Frontal cortex (tissue), 4 donors: ENCODE data around the gene NOSTRIN. TPM values are rescaled to one million over a fixed set of nuclear protein-coding genes. Genes with fewer than 3 reads are reported as not detected.
"Not testable (repeated sequence)": the region's sequence is repeated elsewhere in the genome, so short reads cannot be mapped to it uniquely, and the experiment has no call there.

Source experiments
- DNase-seq, 2 donors: peaks; one replicate each; pipeline ENCODE4 v3.0.0; 2012; ENCODE audit warnings: low spot score in 2 of 2
- FAIRE-seq: peaks from 2 replicates; lab custom pipeline; 2012; peaks lifted over from hg19 to GRCh38; lab: Jason Lieb, UNC
- total RNA-seq: library from RNA; depleted of rRNA; stranded (reverse); fragments of >200 nt; gene quantifications from one replicate; pipeline ENCODE4 v1.2.3, GENCODE V29; 2014
- donor health status: control.
- donor health status: control.
- donor health status: control.

Gene NOSTRIN, protein sequence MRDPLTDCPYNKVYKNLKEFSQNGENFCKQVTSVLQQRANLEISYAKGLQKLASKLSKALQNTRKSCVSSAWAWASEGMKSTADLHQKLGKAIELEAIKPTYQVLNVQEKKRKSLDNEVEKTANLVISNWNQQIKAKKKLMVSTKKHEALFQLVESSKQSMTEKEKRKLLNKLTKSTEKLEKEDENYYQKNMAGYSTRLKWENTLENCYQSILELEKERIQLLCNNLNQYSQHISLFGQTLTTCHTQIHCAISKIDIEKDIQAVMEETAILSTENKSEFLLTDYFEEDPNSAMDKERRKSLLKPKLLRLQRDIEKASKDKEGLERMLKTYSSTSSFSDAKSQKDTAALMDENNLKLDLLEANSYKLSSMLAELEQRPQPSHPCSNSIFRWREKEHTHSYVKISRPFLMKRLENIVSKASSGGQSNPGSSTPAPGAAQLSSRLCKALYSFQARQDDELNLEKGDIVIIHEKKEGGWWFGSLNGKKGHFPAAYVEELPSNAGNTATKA
- 2.9 TPM for total RNA-seq

DNA sequence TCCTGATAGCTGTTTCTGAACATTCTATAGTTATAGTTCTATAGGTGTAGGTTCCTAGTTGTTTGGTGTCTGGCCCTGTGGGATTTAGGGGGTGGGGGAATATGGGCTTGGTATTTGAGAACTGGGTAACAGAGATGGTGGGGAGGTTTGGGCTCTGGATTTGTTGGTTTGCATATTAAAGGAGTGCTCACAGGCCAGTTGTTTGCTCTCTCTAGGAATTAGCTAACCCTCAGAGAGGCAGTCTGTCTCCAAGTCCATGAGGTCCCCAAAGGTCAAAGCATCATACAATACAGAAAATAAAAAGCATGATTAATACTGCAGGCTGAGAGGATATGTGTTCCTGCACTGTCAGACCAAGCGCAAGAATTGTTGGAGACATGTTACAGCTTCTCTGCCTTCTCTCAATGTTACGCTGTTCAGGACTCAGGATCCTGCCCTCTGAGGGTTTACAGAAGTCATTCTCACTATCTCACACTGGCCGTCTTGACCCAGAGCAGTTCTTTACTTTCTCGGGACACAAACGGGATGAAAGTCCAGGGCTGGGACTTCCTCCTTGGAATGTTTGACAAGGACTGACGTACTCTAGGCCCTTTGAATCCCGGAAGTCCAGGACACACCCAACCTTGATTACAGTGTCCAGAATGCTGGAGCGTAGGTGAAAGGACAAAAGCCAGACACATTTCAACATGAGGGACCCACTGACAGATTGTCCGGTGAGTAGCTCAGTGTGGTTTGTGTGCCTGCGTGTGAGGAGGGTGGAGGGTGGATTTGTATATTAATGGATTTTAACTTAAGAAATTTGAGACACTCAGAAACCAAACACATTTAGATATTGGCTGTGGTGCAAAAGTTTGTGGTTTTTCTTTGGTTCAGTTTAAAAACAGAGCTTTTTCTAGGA lies at the start of gene NOSTRIN:
Gene NOSTRIN, plus strand, starts transcription at position 677 of the 898 bp plus-strand sequence. Its CDS starts 10 bp downstream, at position 687.
- no peak for DNase-seq
- FAIRE-seq, result no peak

DNA sequence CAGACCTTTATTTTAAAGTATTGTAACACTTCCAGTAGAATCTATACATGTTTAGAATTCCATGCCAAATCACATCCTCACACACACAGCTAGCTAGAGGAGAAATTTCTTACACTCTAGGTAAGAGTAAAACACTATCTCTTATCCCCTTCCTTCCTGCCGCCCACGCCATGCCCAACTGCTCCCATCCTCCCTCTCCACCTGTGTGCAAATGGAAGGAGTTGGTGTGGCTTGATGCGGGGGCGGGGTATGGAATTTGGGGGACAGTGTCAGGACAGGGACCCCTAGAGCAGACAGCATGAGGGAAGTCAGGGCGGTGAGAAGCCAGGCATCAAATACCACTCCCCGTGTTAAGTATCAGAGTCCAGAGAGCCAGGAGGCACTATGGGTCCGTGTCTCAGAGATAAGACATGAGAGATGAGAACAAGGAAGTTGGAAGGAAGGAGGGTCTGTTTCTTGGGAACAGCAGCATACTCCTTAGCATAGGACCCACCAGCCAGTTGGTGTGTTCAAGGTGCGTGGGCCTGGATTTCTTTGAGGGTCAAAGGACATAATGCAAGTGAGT lies 48.6 kb upstream of the NOSTRIN start:
- DNase-seq, result no peak
- FAIRE-seq, result no peak

DNA sequence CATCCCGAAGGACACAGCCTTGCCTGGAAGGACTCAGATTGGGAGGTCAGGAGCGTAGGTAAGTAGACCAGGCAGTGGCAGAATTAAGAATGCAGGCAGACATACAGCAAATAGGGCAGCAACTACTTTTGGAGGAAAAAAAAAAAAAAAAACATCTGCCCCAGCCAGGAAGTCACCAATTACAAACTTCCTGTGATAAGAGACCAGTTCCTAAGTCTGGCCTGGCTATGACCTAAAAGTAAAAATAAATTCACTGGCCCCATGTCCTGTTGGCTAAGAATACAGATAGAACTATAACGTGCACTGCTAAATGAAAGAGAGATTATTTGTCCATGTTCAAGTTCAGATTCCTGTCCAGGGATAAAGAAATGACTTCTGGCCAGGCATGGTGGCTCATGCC lies 45.2 kb upstream of the NOSTRIN start:
- FAIRE-seq (no peak), DNase-seq (no peak)

DNA sequence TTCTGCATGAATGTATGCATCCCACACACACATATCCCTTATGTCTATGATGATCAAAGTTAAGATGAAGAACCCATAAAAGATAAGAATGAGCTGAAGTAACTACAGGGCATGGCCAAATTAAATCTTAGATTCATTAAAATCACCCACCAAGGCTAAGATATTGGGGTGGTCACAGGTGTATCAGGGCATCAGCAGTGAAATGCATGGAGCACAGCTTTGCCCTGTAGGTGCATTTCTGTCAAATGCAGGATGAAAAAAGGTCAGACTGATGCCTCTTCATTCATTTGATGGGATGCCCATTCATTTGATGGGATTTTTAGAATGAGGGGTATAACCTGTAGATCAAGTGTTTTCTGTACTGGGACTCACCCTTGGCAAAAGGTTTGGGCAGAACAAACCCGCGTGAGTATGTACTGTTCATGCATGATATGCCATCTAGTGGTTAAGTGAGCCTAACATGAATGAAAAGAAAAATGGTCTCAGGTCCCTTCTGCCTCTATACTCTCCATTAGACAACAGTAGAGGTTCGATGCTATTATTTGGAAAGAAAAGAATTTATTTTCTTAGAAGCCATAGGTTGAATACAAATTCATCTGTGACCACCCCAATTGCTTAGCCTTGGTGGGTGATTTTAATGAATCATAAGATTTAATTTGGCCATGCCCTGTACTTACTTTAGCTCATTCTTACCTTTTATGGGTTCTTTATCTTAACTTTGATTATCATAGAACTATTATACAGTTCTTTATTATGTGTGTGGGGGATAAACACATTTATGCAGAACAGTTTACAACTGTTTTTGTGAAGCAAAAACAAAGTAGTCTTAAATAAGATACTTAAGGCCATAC lies 43.2 kb upstream of the NOSTRIN start:
- no peak for FAIRE-seq

DNA sequence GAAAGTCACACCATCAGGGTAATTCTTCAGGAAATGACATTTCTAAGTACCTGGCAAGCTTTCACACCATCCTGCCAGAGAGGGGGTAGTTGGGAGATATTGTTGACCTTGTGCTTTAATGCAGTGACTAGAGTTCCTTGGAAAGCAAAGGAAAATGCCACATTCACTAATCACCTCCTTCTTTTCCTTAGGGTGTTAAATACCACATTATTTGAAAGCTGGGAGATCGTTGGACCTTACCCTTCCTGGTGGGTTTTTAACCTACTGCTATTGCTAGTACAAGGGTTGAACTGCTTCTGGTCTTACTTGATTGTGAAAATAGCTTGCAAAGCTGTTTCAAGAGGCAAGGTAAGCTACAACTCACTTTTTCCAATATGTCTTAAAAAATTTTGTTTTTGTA lies 37.0 kb upstream of the NOSTRIN start:
- FAIRE-seq (no peak), DNase-seq (no peak)

More for the DNA sequence above, 43.2 kb upstream of the NOSTRIN start:
- DNase-seq, result peak in 1 of 2 donors; percentile 35

DNA sequence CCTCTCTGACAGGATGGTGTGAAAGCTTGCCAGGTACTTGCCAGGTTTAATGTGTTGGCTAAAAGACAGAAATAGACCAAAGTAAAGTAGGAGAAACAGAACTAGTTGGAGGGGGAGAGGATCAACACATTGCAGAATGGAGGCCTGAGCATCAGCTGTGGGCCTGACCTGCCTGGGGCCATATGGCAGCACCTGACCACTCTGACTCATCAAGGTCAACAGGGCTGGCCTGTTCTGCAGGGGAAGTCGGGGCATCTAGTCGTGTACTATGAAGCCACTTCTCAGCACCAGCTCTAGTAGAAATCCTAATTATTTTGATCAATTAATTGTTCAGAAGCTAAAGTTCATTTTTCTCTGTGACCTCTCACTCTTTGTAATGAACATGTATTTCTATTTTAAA lies 35.8 kb upstream of the NOSTRIN start:
- DNase-seq (no peak), FAIRE-seq (no peak)

DNA sequence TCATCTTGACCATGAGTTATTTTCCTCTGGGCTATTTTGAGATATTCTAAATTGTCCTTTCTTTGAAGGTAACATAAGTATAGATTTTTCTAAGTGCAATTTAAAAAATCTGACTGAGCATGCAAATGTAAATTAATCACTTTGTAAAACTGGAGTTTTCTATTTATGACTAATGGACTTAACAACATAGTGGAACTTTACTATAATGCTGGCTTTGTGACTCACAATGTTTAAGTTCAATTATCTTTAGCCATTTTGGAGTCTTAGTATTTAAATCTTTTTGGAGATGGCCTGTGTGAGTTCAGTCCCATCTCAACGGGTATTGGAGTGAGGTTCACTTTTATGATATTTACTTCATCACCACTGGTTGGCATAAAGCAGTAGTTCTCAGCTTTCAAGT lies 35.2 kb upstream of the NOSTRIN start:
- FAIRE-seq, result no peak
- DNase-seq, result no peak

DNA sequence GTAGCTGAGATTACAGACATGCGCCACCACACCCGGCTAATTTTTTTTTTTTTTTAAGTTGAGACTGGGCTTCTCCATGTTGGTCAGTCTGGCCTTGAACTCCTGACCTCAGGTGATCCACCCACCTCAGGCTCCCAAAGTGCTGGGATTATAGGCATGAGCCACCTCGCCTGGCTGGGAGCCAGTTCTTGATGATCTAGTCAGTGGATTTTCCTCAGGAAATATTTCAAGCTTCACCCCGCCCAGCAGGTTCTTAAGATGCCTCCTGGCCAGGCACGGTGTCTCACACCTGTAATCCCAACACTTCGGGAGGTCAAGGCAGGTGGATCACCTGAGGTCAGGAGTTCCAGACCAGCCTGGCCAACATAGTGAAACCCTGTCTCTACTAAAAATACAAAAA lies 34.1 kb upstream of the NOSTRIN start:
- not testable (repeated sequence) for FAIRE-seq

DNA sequence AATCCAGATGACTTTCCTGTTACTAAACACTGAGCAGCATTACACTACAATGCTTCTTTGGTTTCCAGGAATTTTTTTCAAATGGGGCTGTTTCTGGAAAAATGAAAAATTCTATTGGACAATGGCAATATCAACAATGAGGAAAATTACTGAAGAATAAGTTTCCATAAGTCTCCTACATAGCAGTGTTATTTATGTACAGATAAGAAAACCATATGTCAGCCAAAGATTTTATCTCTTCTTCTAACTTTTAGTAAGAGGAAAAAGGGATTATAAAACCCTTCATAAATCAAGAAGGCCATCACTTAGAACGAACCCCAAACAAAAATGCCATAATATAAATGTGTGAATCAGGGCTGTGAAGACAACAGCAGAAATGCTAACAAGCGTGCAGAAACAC lies 31.6 kb upstream of the NOSTRIN start:
- DNase-seq, result no peak
- no peak for FAIRE-seq

More for the DNA sequence above, 34.1 kb upstream of the NOSTRIN start:
- DNase-seq, result not testable (repeated sequence)

DNA sequence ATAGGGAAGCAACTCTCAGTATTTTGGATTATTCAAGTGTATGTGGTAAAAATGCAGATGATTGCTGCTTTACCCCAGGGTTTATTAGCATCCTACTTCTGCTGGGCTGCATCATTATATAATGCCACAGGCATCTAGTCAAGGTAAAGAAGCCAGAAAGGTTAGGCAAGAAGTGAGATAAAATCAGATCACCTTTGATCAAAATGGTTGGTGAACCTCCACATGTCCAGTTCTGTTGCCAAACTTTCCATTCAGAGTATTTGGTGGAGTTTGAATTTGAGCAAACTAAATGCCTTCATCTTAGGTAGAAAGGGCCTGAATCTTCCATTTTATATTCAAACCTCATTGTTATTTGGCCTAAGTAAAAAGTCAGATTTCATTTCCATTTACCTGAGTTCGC lies 29.7 kb upstream of the NOSTRIN start:
- FAIRE-seq (no peak), DNase-seq (no peak)

DNA sequence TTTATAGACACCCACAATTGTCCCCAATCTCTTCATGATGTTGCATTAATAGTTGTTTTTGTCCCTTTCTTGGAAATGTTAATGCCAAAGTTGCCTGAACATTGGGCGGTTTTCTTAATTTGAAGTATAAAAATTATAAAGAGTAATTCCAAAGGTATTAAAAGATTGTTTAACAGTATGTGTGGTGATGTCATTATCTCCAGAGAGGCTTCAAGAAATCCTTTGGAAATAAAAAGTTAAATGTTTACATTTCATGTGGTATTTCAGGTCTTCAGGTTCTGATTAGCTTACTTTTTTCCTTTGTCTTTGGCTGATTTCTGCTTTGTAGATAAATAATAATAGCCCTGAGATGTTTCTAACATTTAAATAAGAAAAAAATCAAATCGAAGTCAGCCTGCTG lies 29.3 kb upstream of the NOSTRIN start:
- no peak for FAIRE-seq

DNA sequence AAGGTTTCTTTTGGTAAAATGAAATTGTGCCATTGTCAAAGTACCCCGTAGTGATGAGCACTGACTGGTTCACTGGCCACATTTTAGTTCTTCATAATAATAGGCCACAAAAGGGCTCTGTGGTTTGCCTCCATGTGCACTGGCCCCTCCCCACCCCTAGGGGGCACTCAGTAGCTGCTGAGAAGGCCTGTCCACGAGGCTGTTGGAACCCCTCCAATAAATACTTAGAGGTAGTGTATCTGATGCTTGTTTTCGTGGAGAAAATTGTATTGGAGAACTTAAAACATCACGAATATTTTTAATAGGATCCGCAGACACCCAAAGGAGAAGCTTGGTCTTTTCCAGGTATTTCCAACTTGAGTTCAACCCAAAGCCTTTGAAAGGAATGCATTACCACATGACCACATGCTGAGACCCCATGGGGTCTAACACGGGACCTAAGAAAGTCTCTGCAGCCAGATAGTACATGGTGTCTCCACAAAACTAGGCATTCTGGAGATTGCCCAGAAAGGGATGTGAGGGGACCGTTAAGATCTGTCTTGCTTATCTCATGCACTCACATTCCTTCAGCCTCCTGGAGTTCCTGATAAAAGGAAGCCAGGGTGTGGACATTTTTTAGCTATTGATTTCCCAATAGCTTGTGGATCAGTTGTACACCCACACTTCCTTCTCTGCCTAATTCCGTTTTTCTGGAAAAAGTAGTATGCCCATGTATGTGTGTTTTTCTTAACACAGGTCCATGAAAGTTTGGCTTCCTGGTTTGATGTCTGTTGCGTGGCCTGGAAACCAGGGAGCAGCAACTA lies 28.5 kb upstream of the NOSTRIN start:
- no peak for FAIRE-seq
- no peak for DNase-seq

More for the DNA sequence above, 29.3 kb upstream of the NOSTRIN start:
- no peak for DNase-seq

DNA sequence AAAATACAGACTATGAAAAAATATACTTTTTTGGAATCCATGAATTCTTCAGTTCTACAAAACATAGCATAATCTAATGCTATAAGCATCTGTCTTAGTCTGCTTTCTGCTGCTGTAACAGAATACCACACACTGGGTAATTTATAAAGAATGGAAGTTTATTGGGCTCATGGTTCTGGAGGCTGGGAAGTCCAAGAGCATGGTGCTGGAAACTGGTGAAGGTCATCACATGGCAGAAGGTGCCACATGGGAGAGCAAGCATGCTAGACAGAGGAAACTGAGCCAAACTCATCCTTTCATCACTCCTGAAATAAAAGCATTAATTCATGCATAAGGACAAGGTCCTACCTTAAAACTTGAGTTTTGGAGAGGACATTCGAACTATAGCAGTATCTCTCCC lies 26.6 kb upstream of the NOSTRIN start:
- no peak for FAIRE-seq
- no peak for DNase-seq

DNA sequence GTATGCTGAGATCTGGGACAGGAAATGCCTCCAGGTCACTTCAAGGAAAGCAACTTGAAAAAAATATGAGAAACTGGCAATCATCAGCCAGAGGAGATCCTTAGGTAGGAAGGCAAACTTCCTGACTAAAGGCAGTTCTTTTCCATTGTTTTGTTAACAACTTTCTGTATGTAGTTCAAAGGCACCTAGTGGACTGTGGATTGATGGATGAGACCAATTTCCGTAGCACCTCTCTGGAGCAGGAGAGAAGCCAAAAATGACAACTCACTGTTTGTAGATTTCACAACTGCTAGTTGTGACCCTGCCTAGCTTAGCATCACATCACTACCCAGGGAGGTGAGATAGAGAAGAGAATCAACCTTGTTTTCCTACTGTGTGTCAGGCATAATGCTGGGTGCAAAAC lies 21.8 kb upstream of the NOSTRIN start:
- no peak for DNase-seq

DNA sequence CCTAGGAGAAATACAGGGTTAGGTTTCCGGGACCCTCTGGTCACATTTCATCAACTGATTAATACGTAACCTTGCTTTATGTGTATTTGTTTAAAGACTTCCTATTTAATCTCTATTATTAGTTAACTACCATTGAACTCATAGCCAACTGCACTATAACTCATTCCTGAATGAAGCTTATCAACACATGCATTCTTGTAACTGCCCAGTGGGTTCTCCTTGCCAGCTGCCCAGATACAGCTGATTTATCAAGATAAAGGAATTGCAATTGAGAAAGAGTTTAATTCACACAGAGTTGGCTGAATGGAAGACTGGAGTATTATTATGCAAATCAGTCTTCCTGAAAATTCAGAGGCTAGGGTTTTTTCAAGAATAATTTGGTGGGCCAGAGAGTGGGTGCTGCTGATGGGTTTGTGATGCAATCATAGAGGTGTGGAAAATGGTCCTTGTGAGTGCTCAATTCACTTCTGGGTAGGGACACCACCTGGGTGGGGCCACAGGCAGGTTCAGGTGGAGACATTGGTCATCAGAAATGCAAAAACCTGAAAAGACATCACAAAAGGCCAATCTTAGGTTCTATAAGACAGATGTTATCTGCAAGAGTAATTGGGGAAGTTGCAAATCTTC lies 21.1 kb upstream of the NOSTRIN start:
- FAIRE-seq, result no peak
- no peak for DNase-seq

More for the DNA sequence above, 21.8 kb upstream of the NOSTRIN start:
- no peak for FAIRE-seq

DNA sequence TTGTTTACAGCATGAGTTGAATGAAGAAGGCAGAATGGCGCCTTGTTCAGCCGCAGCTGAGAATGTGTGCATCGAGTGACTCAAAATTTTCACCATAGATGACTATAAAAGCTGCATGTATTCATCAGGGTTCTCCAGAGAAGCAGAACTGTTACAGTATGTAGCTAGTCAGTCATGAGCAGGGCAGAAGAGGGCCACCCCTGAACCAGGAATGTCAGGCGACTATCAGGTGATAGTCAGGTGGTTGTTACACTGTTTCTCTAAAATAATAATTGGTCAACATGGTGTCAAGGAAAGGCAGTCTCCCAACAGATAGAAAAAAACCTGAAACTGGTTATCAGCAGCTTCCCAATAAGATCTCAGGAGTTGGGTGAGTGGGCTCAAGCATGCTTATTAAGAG lies 20.2 kb upstream of the NOSTRIN start:
- no peak for DNase-seq
- no peak for FAIRE-seq

DNA sequence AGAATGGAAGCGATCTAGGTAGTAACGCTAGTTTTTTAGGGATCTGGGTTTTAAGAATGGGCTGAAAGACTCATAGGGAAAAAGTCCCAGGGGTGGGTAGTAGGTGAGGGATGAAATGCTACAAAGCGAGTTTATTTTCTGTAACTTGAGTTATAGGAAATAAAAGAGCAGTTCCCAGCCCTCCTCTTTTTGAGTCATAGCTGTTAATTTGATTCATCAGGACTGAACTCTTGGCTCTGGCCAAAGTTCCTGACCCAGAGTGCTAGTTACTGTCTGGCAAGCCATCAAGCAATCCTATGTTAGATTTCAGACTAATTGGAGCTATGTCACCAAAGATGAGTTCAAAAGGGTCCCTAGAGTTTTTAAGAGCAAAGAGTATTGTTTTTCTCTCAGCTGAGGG lies 17.4 kb upstream of the NOSTRIN start:
- DNase-seq (no peak), FAIRE-seq (no peak)

DNA sequence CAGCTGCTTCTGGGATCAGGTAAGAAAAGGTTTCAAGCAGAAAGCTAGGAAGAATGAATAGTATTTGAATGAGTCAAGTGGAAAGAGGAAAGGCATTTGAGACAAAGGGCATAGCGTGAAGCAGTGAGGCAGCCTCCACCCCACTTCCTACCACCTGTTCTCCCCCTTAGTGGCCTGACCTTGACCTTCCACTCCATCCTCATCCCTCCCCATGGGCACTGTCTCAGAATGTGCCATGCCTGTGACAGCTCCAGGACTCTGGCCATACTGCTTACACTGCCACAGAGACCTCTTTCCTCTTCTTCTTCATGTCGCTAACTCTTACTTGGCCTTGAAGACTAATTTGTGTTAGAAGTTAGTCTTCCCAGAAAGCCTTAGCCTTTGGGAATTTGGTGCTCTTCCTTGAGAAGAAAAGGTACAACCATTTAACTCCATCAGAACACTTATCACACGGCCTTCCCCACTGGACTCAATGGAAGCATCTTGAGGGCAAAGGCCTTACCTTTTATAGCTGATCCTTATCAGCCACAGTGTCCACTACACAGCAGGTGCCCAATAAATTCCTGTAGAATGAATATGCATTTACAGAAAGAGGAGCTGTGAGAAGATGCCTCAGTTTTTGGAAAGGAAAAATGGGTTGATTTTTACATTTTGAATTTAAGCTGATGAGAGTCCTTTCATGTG lies 15.2 kb upstream of the NOSTRIN start:
- DNase-seq, result no peak
- no peak for FAIRE-seq
